Measurements from ENCODE around the gene SEMA5B. TPM values are rescaled to one million over a fixed set of nuclear protein-coding genes. Genes with fewer than 3 reads are reported as not detected.

SEMA5B gene
- total RNA-seq, 1 donor from 2014 or later: 68.8 TPM

DNA sequence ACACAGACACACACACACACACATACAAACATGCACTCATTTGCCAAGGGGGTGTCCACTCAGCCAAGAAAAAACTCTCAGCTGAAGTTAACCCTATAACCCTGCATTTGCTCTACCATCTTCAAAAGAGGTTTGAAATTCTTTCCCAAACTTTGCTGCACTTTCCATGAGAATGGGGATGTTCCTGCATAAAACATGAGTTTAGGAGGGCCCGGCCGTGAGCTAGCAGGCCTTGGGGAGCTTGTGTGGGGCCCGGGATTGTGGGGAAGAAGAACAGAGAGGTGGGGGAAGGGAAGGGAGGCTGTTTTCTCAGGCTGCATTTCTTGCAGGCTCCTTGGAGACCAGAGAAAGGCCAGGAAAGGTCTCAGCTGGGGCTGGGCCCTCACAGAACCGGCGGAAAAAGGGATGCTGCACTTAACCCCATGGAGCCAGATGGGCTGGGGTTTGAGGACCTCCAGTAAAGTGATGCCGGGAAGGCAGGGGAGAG is 40.8 kb downstream of the SEMA5B start:
- no peak overlapping the region for H3K27ac Mint-ChIP-seq (ENCODE audit: unreplicated experiment)
- no peak overlapping the region for H3K4me3 Mint-ChIP-seq (ENCODE audit: unreplicated experiment)
- peaks cover 5% of the 10 kb centered on the region for H3K36me3 Mint-ChIP-seq (ENCODE audit: low read depth)
- no peak for DNase-seq (ENCODE audit: low spot score)
- peaks cover 20% of the 10 kb centered on the region for H3K27me3 Mint-ChIP-seq (ENCODE audit: low read depth)
- H3K9me3 Mint-ChIP-seq (ENCODE audit: low read depth): no peaks in the 10 kb centered on the region
- peaks cover 21% of the 10 kb centered on the region for H3K4me1 Mint-ChIP-seq (ENCODE audit: low read depth)
- TF ChIP-seq, protein P1, sequence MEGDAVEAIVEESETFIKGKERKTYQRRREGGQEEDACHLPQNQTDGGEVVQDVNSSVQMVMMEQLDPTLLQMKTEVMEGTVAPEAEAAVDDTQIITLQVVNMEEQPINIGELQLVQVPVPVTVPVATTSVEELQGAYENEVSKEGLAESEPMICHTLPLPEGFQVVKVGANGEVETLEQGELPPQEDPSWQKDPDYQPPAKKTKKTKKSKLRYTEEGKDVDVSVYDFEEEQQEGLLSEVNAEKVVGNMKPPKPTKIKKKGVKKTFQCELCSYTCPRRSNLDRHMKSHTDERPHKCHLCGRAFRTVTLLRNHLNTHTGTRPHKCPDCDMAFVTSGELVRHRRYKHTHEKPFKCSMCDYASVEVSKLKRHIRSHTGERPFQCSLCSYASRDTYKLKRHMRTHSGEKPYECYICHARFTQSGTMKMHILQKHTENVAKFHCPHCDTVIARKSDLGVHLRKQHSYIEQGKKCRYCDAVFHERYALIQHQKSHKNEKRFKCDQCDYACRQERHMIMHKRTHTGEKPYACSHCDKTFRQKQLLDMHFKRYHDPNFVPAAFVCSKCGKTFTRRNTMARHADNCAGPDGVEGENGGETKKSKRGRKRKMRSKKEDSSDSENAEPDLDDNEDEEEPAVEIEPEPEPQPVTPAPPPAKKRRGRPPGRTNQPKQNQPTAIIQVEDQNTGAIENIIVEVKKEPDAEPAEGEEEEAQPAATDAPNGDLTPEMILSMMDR (IDR thresholded peaks at IDR 0.05): no peak

DNA sequence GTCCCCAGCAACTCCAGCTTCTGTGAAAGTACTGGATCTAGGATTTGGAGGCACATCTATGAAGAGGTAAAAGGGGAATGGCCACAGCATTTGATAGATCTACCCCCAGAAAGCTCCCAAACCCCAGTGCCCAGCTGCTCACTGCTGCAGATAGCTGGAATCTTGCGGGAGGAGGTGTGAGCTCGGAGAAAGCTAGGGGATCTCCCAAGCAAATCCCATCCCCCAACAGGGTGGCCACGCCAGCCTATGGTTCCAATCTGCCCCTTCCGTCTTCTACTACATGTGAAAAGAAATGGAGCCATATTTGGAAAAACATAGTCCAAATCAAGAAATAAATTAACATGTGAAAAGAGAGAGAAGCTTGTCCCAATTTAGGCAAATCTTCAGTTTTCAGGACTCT is 42.0 kb downstream of the SEMA5B start:
- TF ChIP-seq, protein P1 (IDR thresholded peaks at IDR 0.05): no peak
- Mint-ChIP-seq H3K4me3 (ENCODE audit: unreplicated experiment) (no peak overlapping the region), H3K4me1 (ENCODE audit: low read depth) (peaks cover 20% of the 10 kb centered on the region), H3K27ac (ENCODE audit: unreplicated experiment) (no peak overlapping the region), H3K36me3 (ENCODE audit: low read depth) (peaks cover 9% of the 10 kb centered on the region), H3K9me3 (ENCODE audit: low read depth) (no peaks in the 10 kb centered on the region), H3K27me3 (ENCODE audit: low read depth) (peaks cover 17% of the 10 kb centered on the region)
- no peak for DNase-seq (ENCODE audit: low spot score)

DNA sequence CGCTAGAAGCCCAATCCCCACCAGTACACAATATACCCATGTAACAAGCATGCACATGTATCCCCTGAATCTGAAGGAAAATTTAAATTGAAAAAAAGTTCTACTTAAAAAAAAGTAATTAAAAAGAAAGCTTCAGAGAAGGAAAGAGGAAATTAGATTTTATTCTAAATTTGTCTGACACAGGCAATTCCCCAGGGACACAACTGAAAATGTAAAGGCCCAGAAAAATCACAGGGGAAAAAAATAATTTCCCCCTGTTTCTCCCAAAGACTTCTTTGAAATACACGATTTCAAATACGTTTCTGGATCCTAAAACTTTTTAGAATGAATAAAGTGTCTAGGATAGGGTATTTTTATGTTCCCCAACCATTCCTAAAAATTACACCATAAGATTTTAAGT is 42.9 kb downstream of the SEMA5B start:
- H3K4me3 Mint-ChIP-seq (ENCODE audit: unreplicated experiment): no peak overlapping the region
- no peaks in the 10 kb centered on the region for H3K9me3 Mint-ChIP-seq (ENCODE audit: low read depth)
- H3K36me3 Mint-ChIP-seq (ENCODE audit: low read depth): peaks cover 9% of the 10 kb centered on the region
- no peak overlapping the region for H3K27ac Mint-ChIP-seq (ENCODE audit: unreplicated experiment)
- H3K27me3 Mint-ChIP-seq (ENCODE audit: low read depth): peaks cover 13% of the 10 kb centered on the region
- no peak for DNase-seq (ENCODE audit: low spot score)
- H3K4me1 Mint-ChIP-seq (ENCODE audit: low read depth): peaks cover 25% of the 10 kb centered on the region
- TF ChIP-seq, protein P1 (IDR thresholded peaks at IDR 0.05): no peak

DNA sequence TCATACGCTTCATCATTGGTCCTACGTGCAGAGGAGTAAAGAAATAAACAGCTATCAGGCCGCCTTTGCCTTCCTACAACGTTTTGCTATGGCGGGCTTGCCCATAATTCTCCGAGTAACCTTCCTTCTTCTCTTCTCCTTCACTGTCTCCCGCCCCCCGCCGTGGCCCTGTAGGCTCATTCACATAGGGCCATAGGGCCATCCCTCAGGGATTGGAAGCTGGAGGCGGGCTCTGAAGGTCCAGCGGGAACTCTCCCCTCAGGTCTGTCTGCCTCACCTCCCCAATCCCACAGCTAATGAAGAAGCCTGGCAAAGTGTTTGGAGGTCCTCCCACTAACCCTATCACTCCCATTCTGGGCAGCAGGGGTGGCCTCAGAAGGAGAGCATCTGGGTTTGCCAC is 43.6 kb downstream of the SEMA5B start:
- Mint-ChIP-seq H3K4me1 (ENCODE audit: low read depth) (peaks cover 32% of the 10 kb centered on the region), H3K36me3 (ENCODE audit: low read depth) (peaks cover 9% of the 10 kb centered on the region), H3K9me3 (ENCODE audit: low read depth) (no peaks in the 10 kb centered on the region), H3K27ac (ENCODE audit: unreplicated experiment) (no peak overlapping the region), H3K27me3 (ENCODE audit: low read depth) (peaks cover 9% of the 10 kb centered on the region), H3K4me3 (ENCODE audit: unreplicated experiment) (no peak overlapping the region)
- no peak for DNase-seq (ENCODE audit: low spot score)
- TF ChIP-seq, protein P1 (IDR thresholded peaks at IDR 0.05): no peak

DNA sequence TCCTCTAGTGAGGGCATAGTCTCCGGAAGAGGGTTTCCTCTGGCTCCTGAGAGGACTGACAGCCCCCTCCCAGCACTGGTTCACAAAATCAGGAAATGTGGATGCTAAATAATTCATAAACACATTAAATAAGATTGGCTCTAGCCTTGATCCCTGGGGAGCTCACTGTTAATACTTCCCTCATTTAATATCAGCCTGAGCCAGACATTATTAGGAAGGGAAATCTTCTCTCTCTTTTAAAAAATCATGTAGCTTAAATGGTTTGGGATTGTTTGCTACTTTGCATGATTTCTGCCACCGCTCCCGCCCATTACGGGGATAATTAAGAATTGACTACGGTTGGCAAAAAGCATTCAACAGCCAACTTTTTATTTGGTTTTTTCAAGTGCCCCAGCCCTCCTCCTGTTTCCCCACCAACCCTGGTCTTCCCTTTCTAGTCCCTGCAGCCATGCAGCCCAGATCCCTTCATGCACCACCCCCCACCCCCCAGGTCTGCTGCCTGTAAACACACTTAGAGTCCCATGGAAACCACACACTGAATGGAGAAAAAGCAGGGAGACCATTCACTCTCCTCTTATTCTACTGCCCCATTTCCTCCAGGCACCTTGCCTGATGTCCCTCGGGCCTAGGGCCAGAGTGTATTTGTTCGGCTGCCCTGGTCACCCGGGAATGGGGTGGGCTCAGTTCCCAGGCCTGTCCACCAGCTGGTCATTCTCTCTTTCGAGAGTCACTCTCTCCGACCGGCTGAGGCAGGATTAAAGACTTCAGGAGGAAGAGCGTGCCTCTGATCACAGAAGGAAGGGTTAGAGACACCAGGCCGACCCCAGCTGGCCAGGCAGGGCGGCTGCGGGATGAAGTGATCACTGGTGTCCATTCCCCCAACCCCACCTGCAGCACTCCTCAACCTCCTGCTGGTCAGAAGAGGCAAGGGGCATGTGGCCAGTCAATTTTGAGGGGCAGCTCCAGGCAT is 45.1 kb downstream of the SEMA5B start:
- H3K4me1 Mint-ChIP-seq (ENCODE audit: low read depth): peaks cover 47% of the 10 kb centered on the region
- H3K27ac Mint-ChIP-seq (ENCODE audit: unreplicated experiment): no peak overlapping the region
- H3K36me3 Mint-ChIP-seq (ENCODE audit: low read depth): peaks cover 9% of the 10 kb centered on the region

More for the DNA sequence above, 45.1 kb downstream of the SEMA5B start:
- Mint-ChIP-seq H3K4me3 (ENCODE audit: unreplicated experiment) (no peak overlapping the region), H3K27me3 (ENCODE audit: low read depth) (peaks cover 8% of the 10 kb centered on the region), H3K9me3 (ENCODE audit: low read depth) (no peaks in the 10 kb centered on the region)
- no peak for DNase-seq (ENCODE audit: low spot score)
- TF ChIP-seq, protein P1 (IDR thresholded peaks at IDR 0.05): no peak
